HEK293 (cell line): ENCODE results near the gene SELENOK.

ENCODE experiments used
- CTCF ChIA-PET: fragments of 350-600 bp; formaldehyde crosslinking; extraction: SDS; loops from one replicate; lab custom pipeline; 2021; ENCODE audit warnings: antibody characterized with exemption; lab: Yijun Ruan, JAX
- POLR2A ChIA-PET: fragments of 300-600 bp; formaldehyde crosslinking; extraction: SDS; loops from one replicate; lab custom pipeline; 2020; ENCODE audit warnings: antibody characterized with exemption, inconsistent platforms; lab: Yijun Ruan, JAX
- H3K27ac ChIP-seq: fragments of 200-500 bp; sonication (Bioruptor generic); 2 replicates; pipeline ENCODE4 v1.5.1; 2014; ENCODE audit warnings: low read depth, low read length, control low read depth, inconsistent platforms; ENCODE audit errors: extremely low read depth
- H3K36me3 ChIP-seq, 2 experiments: fragments of 200-500 bp in 1 of 2; sonication (Bioruptor generic) in 1 of 2; 1 replicate in 1 of 2; 2 replicates in 1 of 2; pipeline ENCODE4 v1.5.1; 2014 to 2017; ENCODE audit warnings: inconsistent platforms in 2 of 2, low read length in 2 of 2; ENCODE audit not compliant: control insufficient read depth in 2 of 2, insufficient read depth in 1 of 2
- H3K4me1 ChIP-seq: fragments of 200-500 bp; sonication (Bioruptor generic); 2 replicates; pipeline ENCODE4 v1.5.1; 2014; ENCODE audit warnings: mild to moderate bottlenecking, low read length, inconsistent platforms; ENCODE audit not compliant: control insufficient read depth, insufficient read depth
- H3K4me3 ChIP-seq: 2 replicates; pipeline ENCODE4 v1.5.1; 2011; ENCODE audit warnings: low read depth, mild to moderate bottlenecking, control low read depth, low read length, moderate library complexity
- H3K9me3 ChIP-seq: fragments of 200-500 bp; sonication (Bioruptor generic); 2 replicates; pipeline ENCODE4 v1.5.1; 2014; ENCODE audit warnings: low read depth, low read length, inconsistent platforms; ENCODE audit not compliant: control insufficient read depth, insufficient read depth
- ELK4 ChIP-seq: IDR thresholded peaks from 2 replicates; pipeline ENCODE4 v1.6.1; 2011; ENCODE audit warnings: mild to moderate bottlenecking, low read depth, low read length, borderline replicate concordance
- HOXD13 ChIP-seq: sonication (generic); formaldehyde crosslinking; IDR thresholded peaks from 2 replicates; pipeline ENCODE4 v1.8.0; 2022; ENCODE audit warnings: missing genetic modification reagents, borderline replicate concordance
- KLF7 ChIP-seq: fragments of 450-650 bp; formaldehyde crosslinking; IDR thresholded peaks from 2 replicates; pipeline ENCODE4 v1.5.1; 2016; ENCODE audit warnings: missing biosample characterization, missing genetic modification characterization, borderline replicate concordance
- KLF8 ChIP-seq: fragments of 450-650 bp; formaldehyde crosslinking; IDR thresholded peaks from 2 replicates; pipeline ENCODE4 v1.5.1; 2016; ENCODE audit warnings: missing biosample characterization, missing genetic modification characterization
- KLF9 ChIP-seq: fragments of 450-650 bp; formaldehyde crosslinking; IDR thresholded peaks from 2 replicates; pipeline ENCODE4 v1.5.1; 2016; ENCODE audit warnings: missing biosample characterization, missing genetic modification characterization, low read depth
- REPIN1 ChIP-seq: fragments of 450-650 bp; formaldehyde crosslinking; IDR thresholded peaks from 2 replicates; pipeline ENCODE4 v1.5.1; 2017; ENCODE audit warnings: missing biosample characterization, missing genetic modification characterization, low read depth
- TCF7L2 ChIP-seq: IDR thresholded peaks from 2 replicates; pipeline ENCODE4 v1.6.1; 2011; ENCODE audit warnings: low read depth, mild to moderate bottlenecking, inconsistent platforms, low read length, moderate library complexity, borderline replicate concordance
- YY1 ChIP-seq: fragments of 450-650 bp; formaldehyde crosslinking; IDR thresholded peaks from 2 replicates; pipeline ENCODE4 v1.5.1; 2018; ENCODE audit warnings: missing biosample characterization, missing genetic modification characterization
- ZBTB7A ChIP-seq: fragments of 450-650 bp; formaldehyde crosslinking; IDR thresholded peaks from 2 replicates; pipeline ENCODE4 v1.5.1; 2016; ENCODE audit warnings: low read depth, missing biosample characterization, missing genetic modification characterization
- ZBTB8A ChIP-seq: fragments of 450-650 bp; formaldehyde crosslinking; IDR thresholded peaks from 2 replicates; pipeline ENCODE4 v1.5.1; 2016; ENCODE audit warnings: missing biosample characterization, missing genetic modification characterization
- ZEB2 ChIP-seq: fragments of 450-650 bp; formaldehyde crosslinking; IDR thresholded peaks from 2 replicates; pipeline ENCODE4 v1.5.1; 2016; ENCODE audit warnings: missing biosample characterization, missing genetic modification characterization
- ZFHX2 ChIP-seq: fragments of 450-650 bp; formaldehyde crosslinking; conservative IDR thresholded peaks from 2 replicates; pipeline ENCODE4 v1.5.1; 2016; ENCODE audit warnings: missing biosample characterization, missing genetic modification characterization
- ZFP37 ChIP-seq: fragments of 450-650 bp; formaldehyde crosslinking; IDR thresholded peaks from 2 replicates; pipeline ENCODE4 v1.5.1; 2016; ENCODE audit warnings: missing biosample characterization, missing genetic modification characterization
- ZNF10 ChIP-seq: fragments of 450-650 bp; formaldehyde crosslinking; IDR thresholded peaks from 2 replicates; pipeline ENCODE4 v1.5.1; 2017; ENCODE audit warnings: missing biosample characterization, missing genetic modification characterization
- ZNF133 ChIP-seq: fragments of 450-650 bp; formaldehyde crosslinking; IDR thresholded peaks from 2 replicates; pipeline ENCODE4 v1.5.1; 2016; ENCODE audit warnings: missing biosample characterization, missing genetic modification characterization
- ZNF174 ChIP-seq: fragments of 450-650 bp; formaldehyde crosslinking; IDR thresholded peaks from 2 replicates; pipeline ENCODE4 v1.5.0; 2017; ENCODE audit warnings: missing biosample characterization, mild to moderate bottlenecking, missing genetic modification characterization
- ZNF280D ChIP-seq: fragments of 450-650 bp; formaldehyde crosslinking; IDR thresholded peaks from 2 replicates; pipeline ENCODE4 v1.5.1; 2016; ENCODE audit warnings: missing biosample characterization, missing genetic modification characterization
- ZNF394 ChIP-seq: fragments of 450-650 bp; formaldehyde crosslinking; IDR thresholded peaks from 2 replicates; pipeline ENCODE4 v1.5.1; 2016; ENCODE audit warnings: missing biosample characterization, missing genetic modification characterization, mild to moderate bottlenecking, moderate library complexity, borderline replicate concordance
- ZNF560 ChIP-seq: fragments of 450-650 bp; formaldehyde crosslinking; IDR thresholded peaks from 2 replicates; pipeline ENCODE4 v1.5.1; 2017; ENCODE audit warnings: missing biosample characterization, missing genetic modification characterization, borderline replicate concordance
- ZNF596 ChIP-seq: fragments of 450-650 bp; IDR thresholded peaks from 2 replicates; pipeline ENCODE4 v1.5.0; 2018; ENCODE audit warnings: missing biosample characterization, mild to moderate bottlenecking, missing genetic modification characterization, moderate library complexity
- ZNF610 ChIP-seq: fragments of 450-650 bp; formaldehyde crosslinking; IDR thresholded peaks from 2 replicates; pipeline ENCODE4 v1.5.1; 2016; ENCODE audit warnings: missing biosample characterization, missing genetic modification characterization, borderline replicate concordance
- ZNF660 ChIP-seq: fragments of 450-650 bp; IDR thresholded peaks from 2 replicates; pipeline ENCODE4 v1.5.1; 2018; ENCODE audit warnings: missing biosample characterization, mild to moderate bottlenecking, missing genetic modification characterization
- ZNF843 ChIP-seq: fragments of 450-650 bp; formaldehyde crosslinking; IDR thresholded peaks from 2 replicates; pipeline ENCODE4 v1.5.1; 2016; ENCODE audit warnings: missing biosample characterization, missing genetic modification characterization
- ZSCAN4 ChIP-seq: fragments of 450-650 bp; formaldehyde crosslinking; IDR thresholded peaks from 2 replicates; pipeline ENCODE4 v1.5.1; 2017; ENCODE audit warnings: missing biosample characterization, missing genetic modification characterization
- TF ChIP-seq, protein P1 (sequence below): fragments of 450-650 bp; formaldehyde crosslinking; optimal IDR thresholded peaks from 2 replicates; pipeline ENCODE3; 2016; ENCODE audit warnings: missing biosample characterization, mild to moderate bottlenecking, missing genetic modification characterization
- TF ChIP-seq, protein P2 (sequence below): fragments of 450-650 bp; formaldehyde crosslinking; IDR thresholded peaks from 2 replicates; pipeline ENCODE4 v1.5.1; 2017; ENCODE audit warnings: missing biosample characterization, mild to moderate bottlenecking, missing genetic modification characterization, moderate library complexity

Gene SELENOK

DNA sequence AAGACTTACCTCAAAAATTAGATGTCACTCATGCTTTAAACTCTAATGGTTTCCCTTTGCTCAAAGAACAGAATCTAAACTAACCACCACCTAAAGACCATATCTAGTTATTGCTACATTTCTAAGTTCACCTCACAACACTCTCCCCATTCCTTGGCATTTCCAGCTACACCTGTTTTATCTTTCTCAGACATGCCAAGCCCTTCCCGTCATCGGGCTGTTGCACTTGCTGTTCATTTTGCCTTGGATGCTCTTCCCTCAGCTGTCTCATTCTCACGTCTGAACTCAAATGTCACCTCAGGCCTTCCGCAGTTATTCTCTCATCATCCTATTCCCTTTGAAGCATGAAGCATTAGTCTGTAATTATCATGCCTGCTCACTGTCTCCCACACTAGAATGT, 8.7 kb downstream of the SELENOK start:
- Histone ChIP-seq H3K36me3 (peaks cover 18 to 77% of the 10 kb centered on the region in 2 experiments), H3K4me3 (no peak overlapping the region), H3K4me1 (no peaks in the 10 kb centered on the region; the same call in 1 of the 2 replicates), H3K27ac (no peak overlapping the region), H3K9me3 (no peaks in the 10 kb centered on the region)
- POLR2A ChIA-PET, result no interaction called here
- no peak for TF ChIP-seq REPIN1 (tag by site-specific recombination)
- no peak for TF ChIP-seq ZBTB8A (tag by site-specific recombination)
- no peak for TF ChIP-seq ZNF610 (tag by site-specific recombination)
- no peak for TF ChIP-seq ZNF133 (tag by site-specific recombination)
- no peak for TF ChIP-seq ZNF174 (tag by site-specific recombination)
- TF ChIP-seq ZNF10 (tag by site-specific recombination), result no peak
- TF ChIP-seq ZNF560, result no peak
- no peak for TF ChIP-seq TCF7L2
- TF ChIP-seq ELK4, result no peak
- TF ChIP-seq ZEB2 (tag by site-specific recombination), result no peak
- TF ChIP-seq YY1 (tag by site-specific recombination), result no peak
- no peak for TF ChIP-seq HOXD13
- TF ChIP-seq ZFHX2, result no peak
- CTCF ChIA-PET, result interaction anchor here (0.8 kb wide), 1 partner anchor 300 kb away, joined by 4 read pairs; no protein-coding TSS in a partner anchor

DNA sequence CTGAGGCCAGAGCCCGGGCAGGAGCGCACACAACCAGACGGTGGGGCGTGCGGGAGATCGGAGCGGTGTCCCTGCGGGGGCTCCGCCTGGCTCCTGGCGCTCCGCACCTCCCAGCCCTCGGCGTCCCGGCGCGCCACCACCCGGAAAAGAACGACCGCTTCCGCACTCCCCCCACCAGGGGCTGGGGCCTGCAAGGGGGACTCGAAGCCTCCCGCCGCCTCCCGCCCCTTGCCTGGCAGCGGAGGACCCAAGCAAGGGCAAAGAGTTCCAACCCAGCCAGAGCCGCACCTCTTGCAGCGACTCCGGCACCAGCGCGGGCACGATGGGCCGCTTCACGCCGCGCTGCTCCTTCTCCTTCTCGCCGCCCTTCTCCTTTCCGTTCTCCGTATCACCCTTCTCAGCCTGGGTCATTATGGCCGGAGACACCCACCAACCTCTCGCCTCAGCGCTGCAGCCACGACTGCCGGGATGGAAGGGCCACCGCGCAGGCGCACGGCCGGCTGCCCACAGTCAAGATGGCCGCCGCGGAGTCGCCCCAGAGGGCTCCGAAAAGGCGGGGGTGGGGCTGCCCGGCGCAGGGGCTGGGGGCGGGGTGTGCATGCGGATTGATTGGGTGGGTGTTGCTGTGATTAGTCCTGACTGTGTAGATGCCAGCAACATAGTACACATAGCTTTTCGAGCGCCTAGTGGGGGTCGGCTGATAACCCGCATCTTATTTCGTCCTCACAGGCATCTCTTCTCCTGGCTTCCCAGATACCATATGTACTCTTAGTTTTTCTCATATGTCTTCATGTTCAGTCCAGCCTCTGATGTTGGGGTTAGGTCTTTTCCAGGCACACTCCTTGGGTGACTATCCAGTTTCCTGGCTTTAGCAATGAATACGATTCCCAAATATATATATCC, 9.7 kb downstream of the SELENOK start, which contains the start of gene ACTR8:
ACTR8 (minus strand) TSS at position 462 of the 903 bp plus-strand sequence; CDS start at position 411, 51 bp downstream.
- Histone ChIP-seq H3K9me3 (no peaks in the 10 kb centered on the region), H3K36me3 (peaks cover 18 to 78% of the 10 kb centered on the region in 2 experiments), H3K4me3 (peak within 1 kb of the TSS; percentile 98), H3K4me1 (no peaks in the 10 kb centered on the region; the same call in 1 of the 2 replicates), H3K27ac (peak within 1 kb of the TSS; percentile 67)
- ChIA-PET POLR2A (interaction anchor here (0.6 kb wide), 1 partner anchor 750 kb away, joined by 3 read pairs; no protein-coding TSS in a partner anchor), CTCF (interaction anchor here (0.8 kb wide), 1 partner anchor 37 kb away, joined by 4 read pairs; no protein-coding TSS in a partner anchor)
- TF ChIP-seq KLF8, result peak; percentile 67; the same call in 1 of the 2 replicates
- TF ChIP-seq KLF7 (tag by site-specific recombination), result peak; percentile 25; the same call in 1 of the 2 replicates
- TF ChIP-seq, protein P1, sequence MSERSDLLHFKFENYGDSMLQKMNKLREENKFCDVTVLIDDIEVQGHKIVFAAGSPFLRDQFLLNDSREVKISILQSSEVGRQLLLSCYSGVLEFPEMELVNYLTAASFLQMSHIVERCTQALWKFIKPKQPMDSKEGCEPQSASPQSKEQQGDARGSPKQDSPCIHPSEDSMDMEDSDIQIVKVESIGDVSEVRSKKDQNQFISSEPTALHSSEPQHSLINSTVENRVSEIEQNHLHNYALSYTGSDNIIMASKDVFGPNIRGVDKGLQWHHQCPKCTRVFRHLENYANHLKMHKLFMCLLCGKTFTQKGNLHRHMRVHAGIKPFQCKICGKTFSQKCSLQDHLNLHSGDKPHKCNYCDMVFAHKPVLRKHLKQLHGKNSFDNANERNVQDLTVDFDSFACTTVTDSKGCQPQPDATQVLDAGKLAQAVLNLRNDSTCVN, result peak; percentile 66
- no peak for TF ChIP-seq ZNF280D (tag by site-specific recombination)
- TF ChIP-seq ZNF660 (tag by site-specific recombination), result peak; percentile 50; the same call in 1 of the 2 replicates
- TF ChIP-seq, protein P2, sequence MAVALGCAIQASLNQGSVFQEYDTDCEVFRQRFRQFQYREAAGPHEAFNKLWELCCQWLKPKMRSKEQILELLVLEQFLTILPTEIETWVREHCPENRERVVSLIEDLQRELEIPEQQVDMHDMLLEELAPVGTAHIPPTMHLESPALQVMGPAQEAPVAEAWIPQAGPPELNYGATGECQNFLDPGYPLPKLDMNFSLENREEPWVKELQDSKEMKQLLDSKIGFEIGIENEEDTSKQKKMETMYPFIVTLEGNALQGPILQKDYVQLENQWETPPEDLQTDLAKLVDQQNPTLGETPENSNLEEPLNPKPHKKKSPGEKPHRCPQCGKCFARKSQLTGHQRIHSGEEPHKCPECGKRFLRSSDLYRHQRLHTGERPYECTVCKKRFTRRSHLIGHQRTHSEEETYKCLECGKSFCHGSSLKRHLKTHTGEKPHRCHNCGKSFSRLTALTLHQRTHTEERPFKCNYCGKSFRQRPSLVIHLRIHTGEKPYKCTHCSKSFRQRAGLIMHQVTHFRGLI, result peak; percentile 81
- TF ChIP-seq ZNF843 (tag by site-specific recombination), result peak; percentile 82
- TF ChIP-seq ZSCAN4 (tag by site-specific recombination), result 0 out of 2 replicates have a peak, but pooled peaks have one; percentile 22
- peak; percentile 67 for TF ChIP-seq KLF9 (tag by site-specific recombination)
- no peak for TF ChIP-seq ZBTB7A (tag by site-specific recombination)
- peak; percentile 48; the same call in 1 of the 2 replicates for TF ChIP-seq ZFP37 (tag by site-specific recombination)
- TF ChIP-seq ZNF394 (tag by site-specific recombination), result 0 out of 2 replicates have a peak, but pooled peaks have one; percentile 41
- TF ChIP-seq ZNF596 (tag by site-specific recombination), result no peak
